ENCODE results near the gene LILRB4.
"Not testable (repeated sequence)": the region's sequence is repeated elsewhere in the genome, so short reads cannot be mapped to it uniquely, and the experiment has no call there.

The LILRB4 gene

DNA sequence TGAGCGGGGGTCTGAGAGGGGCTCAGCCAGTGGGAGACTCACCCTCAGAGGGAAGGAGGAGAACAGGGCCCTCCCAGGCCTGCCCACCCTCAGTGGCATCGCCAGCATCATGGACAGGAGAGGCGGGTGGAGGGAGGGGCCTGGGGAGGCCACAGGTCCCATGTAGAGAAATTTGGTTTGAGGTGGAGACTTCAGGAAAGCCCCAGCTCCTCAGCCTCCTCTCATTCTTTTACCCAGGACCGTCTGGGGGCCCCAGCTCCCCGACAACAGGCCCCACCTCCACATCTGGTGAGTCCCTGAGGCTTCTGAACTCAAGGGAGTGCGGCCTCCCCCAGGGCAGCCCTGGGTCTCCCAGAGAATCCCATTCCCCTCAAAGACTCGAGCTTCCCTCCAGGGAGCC lies 29.4 kb upstream of the LILRB4 start:
- no peak for DNase-seq (ENCODE audit: low spot score)
- Mint-ChIP-seq H3K36me3 (ENCODE audit: low read depth) (no peaks in the 10 kb centered on the region), H3K27ac (no peak overlapping the region), H3K9me3 (no peaks in the 10 kb centered on the region), H3K27me3 (ENCODE audit: low read depth) (peaks cover 9% of the 10 kb centered on the region), H3K4me3 (no peak overlapping the region), H3K4me1 (ENCODE audit: low read depth) (peaks cover 4% of the 10 kb centered on the region)

DNA sequence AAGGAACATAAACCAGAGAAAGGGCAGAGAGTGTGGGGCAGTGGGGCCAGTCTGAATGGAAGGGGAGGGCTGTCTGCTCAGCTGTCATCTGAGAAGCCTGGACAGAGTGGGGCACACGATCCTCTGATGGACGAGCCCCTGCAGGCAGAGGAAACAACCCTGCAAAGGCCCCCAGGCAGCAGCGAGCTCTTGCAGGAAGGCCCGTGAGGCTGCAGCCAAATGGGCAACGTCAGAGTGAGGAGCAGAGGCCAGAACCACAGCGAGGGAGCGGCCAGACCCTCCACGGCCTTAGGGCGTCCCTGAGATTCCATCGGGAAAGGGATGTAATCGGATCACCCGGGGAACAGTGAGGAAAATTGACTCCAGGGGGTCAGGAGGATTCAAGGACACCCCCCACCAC lies 26.7 kb upstream of the LILRB4 start:
- H3K27me3 Mint-ChIP-seq (ENCODE audit: low read depth); H3K27ac Mint-ChIP-seq; H3K4me3 Mint-ChIP-seq; H3K9me3 Mint-ChIP-seq; DNase-seq (ENCODE audit: low spot score); H3K36me3 Mint-ChIP-seq (ENCODE audit: low read depth); H3K4me1 Mint-ChIP-seq (ENCODE audit: low read depth): not testable (repeated sequence)

DNA sequence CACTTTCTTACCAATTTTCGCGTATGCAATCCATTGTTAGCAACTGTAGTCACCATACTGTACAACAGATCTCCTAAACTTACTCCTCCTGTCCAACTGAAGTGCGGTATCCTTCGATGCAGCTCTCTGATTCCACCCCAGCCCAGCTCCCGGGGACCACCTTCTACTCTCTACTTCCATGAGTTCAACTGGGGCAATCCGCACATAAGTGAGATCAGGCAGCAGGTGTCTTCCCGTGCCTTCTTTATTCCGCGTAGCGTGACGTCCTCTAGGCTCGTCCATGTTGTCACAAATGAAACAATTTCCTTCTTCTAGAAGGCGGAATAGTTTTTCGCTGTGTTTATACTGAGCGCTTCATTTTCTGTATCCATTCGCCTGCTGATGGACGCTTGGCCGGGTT lies 24.1 kb upstream of the LILRB4 start:
- Mint-ChIP-seq H3K4me3 (no peak overlapping the region), H3K9me3 (no peaks in the 10 kb centered on the region), H3K36me3 (ENCODE audit: low read depth) (no peaks in the 10 kb centered on the region), H3K27me3 (ENCODE audit: low read depth) (peaks cover 3% of the 10 kb centered on the region), H3K4me1 (ENCODE audit: low read depth) (no peaks in the 10 kb centered on the region), H3K27ac (no peak overlapping the region)
- no peak for DNase-seq (ENCODE audit: low spot score)

DNA sequence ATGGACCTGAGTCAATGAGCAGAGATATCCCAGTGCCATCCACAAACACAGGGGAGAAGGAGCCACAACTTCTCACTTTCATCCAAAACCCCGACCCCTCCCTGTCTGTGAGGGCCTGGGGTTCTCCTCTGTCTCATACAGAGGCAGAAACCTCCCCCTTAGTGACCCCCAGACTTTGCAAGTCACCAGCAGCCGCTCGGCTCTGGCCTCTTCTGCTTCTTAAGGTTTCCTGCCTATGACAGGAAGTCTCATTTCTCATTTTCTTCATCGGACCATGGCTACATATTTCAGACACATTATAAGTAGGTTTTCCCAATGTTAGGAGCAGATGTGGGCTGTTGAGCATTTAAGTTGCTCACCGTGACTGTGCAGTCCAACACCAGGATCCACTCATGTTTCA lies 19.8 kb upstream of the LILRB4 start:
- not testable (repeated sequence) for H3K4me1 Mint-ChIP-seq (ENCODE audit: low read depth); H3K9me3 Mint-ChIP-seq; H3K36me3 Mint-ChIP-seq (ENCODE audit: low read depth); DNase-seq (ENCODE audit: low spot score); H3K27ac Mint-ChIP-seq; H3K4me3 Mint-ChIP-seq; H3K27me3 Mint-ChIP-seq (ENCODE audit: low read depth)

DNA sequence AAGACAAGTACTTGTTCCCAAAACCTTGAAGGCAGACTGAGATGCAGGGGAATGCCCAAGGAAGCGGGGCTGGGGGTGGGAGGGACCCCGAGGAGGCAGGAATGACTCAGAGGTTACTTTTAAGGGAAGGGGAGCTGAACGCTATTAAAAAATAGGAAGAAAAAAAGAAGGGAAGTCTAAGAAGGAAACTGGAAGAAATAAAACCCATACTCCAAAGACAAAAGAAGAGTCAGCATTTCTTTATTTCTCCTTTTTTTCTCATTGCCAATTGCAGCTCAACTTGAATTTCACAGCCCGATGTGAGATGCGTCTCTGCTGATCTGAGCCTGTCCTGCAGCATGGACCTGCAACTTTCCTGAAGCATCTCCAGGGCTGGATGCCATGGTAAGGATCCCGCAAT lies 19.2 kb upstream of the LILRB4 start:
- H3K27ac Mint-ChIP-seq, H3K9me3 Mint-ChIP-seq: not testable (repeated sequence)

DNA sequence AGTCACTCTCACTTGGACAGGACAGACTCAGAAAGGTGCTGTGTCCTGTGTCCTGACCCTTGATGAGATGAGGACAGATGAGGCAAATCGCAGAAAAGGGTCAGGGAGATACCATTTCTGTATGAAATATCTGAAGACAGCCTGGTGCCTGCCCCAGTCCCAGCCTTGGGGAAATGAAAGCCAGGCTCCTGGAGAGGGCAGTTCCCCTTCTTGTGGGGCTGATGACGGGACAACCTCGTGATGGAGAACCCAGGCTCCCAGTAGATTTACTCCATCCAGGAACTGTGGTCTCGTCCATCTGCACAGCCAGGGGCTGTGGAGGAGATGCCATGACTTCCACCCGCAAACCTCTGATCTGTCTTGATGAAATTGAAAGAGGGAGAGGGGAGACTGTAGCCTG lies 18.7 kb upstream of the LILRB4 start:
- Mint-ChIP-seq H3K27me3 (ENCODE audit: low read depth) (peaks cover 3% of the 10 kb centered on the region), H3K4me1 (ENCODE audit: low read depth) (no peaks in the 10 kb centered on the region), H3K4me3 (no peak overlapping the region), H3K27ac (no peak overlapping the region), H3K9me3 (no peaks in the 10 kb centered on the region), H3K36me3 (ENCODE audit: low read depth) (no peaks in the 10 kb centered on the region)
- DNase-seq (ENCODE audit: low spot score): no peak

More for the DNA sequence above, 19.2 kb upstream of the LILRB4 start:
- not testable (repeated sequence) for H3K36me3 Mint-ChIP-seq (ENCODE audit: low read depth); H3K27me3 Mint-ChIP-seq (ENCODE audit: low read depth); H3K4me3 Mint-ChIP-seq; H3K4me1 Mint-ChIP-seq (ENCODE audit: low read depth); DNase-seq (ENCODE audit: low spot score)

DNA sequence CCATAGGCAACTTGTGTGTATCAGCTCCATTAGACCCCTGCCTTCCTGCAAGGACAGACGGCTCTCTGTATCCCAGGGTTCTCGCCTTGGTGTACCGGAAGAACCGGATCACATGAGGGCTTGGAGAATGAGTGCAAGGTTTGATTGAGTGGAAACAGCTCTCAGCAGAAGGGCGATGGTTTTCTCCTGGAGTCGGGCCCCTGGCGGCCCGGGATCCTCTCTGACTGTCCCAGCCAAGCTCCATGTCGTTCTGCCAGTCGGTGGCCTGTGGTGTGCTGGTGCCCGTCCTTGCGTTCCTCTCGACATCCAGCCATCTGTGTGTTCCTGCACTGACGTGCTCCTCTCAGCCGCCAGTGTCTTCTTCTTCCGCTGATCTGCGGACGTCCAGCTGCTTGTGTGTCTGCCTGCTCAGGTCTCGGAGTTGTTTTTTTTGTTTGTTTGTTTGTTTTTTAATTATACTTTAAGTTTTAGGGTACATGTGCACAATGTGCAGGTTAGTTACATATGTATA lies 16.4 kb upstream of the LILRB4 start:
- no peak for DNase-seq (ENCODE audit: low spot score)
- Mint-ChIP-seq H3K4me1 (ENCODE audit: low read depth) (no peaks in the 10 kb centered on the region), H3K27me3 (ENCODE audit: low read depth) (peaks cover 3% of the 10 kb centered on the region), H3K27ac (no peak overlapping the region), H3K36me3 (ENCODE audit: low read depth) (no peaks in the 10 kb centered on the region), H3K9me3 (no peaks in the 10 kb centered on the region), H3K4me3 (no peak overlapping the region)

DNA sequence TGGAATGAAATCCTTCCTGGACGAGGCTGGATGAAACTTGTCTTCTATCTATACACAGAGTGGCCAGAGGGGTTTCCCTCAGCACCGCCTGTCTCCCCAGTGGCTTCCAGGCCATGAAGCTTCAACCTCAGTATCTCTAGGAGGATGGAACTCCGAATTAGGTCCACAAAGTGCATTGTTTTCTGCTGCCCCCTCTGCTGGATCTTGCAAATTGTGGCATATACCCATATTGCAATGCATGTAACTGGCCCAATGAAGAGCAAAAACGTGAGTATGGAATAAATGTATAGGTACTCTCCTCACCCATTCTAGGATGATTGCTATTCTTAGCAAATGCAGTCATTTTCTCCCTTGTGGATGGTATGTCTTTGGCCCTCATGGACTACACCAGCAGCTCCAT lies 14.7 kb upstream of the LILRB4 start:
- no peak for DNase-seq (ENCODE audit: low spot score)
- Mint-ChIP-seq H3K27ac (no peak overlapping the region), H3K4me1 (ENCODE audit: low read depth) (no peaks in the 10 kb centered on the region), H3K27me3 (ENCODE audit: low read depth) (peaks cover 3% of the 10 kb centered on the region), H3K36me3 (ENCODE audit: low read depth) (no peaks in the 10 kb centered on the region), H3K9me3 (no peaks in the 10 kb centered on the region), H3K4me3 (no peak overlapping the region)

DNA sequence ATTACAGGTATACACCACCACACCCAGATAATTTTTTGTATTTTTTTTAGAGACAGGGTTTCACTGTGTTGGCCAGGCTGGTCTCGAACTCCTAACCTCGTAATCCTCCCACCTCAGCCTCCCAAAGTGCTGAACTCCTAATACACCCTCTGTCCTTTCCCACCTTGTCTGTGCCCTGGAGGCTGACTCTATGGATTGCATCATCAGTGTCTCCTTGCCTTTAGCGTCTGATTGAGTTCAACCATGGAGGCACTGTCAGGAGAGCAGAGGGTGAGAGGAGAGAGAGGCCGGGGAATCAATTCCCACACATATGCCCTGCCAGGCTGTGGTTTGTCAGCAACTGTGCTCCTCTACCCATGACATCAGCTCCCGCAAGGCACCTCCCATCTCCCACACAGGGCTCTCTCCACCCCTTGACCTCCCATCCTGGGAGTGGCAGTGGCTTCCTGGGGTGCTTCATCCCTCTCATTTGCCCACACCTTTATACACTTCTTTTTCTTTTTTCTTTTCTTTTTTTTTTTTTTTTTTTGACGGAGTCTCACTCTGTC lies 12.6 kb upstream of the LILRB4 start:
- no peaks in the 10 kb centered on the region for H3K9me3 Mint-ChIP-seq
- no peak for DNase-seq (ENCODE audit: low spot score)
- no peak overlapping the region for H3K4me3 Mint-ChIP-seq
- H3K27ac Mint-ChIP-seq: no peak overlapping the region
- no peaks in the 10 kb centered on the region for H3K36me3 Mint-ChIP-seq (ENCODE audit: low read depth)
- H3K4me1 Mint-ChIP-seq (ENCODE audit: low read depth): no peaks in the 10 kb centered on the region
- H3K27me3 Mint-ChIP-seq (ENCODE audit: low read depth): peaks cover 3% of the 10 kb centered on the region

DNA sequence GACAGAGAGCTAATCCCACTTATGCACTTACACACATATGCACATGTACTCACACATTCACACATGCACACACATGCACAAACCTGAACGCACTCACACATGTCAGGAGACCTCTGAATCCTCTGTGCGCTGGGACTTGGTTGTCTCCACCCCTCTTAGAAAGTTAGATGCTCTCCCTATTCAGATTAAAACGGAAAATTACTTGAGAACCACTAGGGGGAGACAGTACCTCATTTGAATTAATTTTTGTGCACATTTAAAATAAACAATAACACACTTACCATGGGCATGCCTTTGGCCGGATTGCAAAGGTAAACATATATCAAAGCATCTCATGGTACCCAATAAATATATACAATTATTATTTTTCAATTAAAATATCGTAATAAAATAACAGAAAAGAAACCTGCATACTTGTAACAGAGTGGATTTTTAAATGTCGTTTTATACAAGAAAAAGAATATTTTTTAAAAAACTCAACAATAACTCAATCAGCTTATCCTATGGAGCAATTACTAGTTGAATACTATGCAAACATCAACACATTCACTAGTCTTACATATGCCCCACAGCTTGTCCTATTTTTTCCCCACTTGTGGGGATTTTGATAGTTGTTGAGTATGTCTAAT lies 9.5 kb upstream of the LILRB4 start:
- H3K27me3 Mint-ChIP-seq (ENCODE audit: low read depth): peaks cover 5% of the 10 kb centered on the region
- no peaks in the 10 kb centered on the region for H3K9me3 Mint-ChIP-seq
- no peaks in the 10 kb centered on the region for H3K4me1 Mint-ChIP-seq (ENCODE audit: low read depth)
- H3K4me3 Mint-ChIP-seq: no peak overlapping the region
- no peak for DNase-seq (ENCODE audit: low spot score)
- no peak overlapping the region for H3K27ac Mint-ChIP-seq
- H3K36me3 Mint-ChIP-seq (ENCODE audit: low read depth): no peaks in the 10 kb centered on the region

DNA sequence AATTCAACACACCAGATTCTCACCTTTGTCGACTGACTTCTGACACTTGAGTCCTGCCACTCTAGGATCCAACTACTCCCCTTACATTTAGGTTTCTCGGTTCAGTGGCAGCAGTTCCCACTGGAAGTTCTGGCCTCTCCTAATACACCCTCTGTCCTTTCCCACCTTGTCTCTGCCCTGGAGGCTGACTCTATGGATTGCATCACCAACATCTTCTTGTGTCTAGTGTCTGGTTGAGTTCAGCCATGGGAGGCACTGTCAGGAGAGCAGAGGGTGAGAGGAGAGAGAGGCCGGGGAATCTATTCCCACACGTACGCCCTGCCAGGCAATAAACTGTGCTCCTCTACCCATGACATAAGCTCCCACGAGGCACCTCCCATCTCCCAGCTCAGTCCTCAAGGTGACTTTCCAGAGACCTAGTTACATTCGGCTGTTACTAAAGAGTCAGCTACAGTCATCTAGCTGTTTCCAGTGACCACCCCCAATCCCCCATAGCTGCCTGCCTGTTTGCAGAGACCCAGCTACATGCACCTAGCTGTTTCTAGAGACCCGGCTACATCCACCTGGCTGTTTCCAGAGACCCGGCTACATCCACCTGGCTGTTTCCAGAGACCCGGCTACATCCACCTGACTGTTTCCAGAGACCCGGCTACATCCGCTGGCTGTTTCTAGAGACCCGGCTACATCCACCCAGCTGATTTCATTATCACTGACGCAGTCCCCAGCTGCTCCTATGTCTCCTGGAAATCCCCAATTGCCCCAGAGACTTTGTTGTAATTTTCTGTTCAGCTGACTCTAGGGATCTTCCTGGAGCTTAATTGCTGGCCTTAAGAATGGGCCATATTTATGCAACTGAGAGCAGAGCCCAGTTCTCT lies 8.1 kb upstream of the LILRB4 start:
- Mint-ChIP-seq H3K27ac (no peak overlapping the region), H3K4me1 (ENCODE audit: low read depth) (no peaks in the 10 kb centered on the region), H3K27me3 (ENCODE audit: low read depth) (peaks cover 4% of the 10 kb centered on the region), H3K4me3 (no peak overlapping the region), H3K36me3 (ENCODE audit: low read depth) (no peaks in the 10 kb centered on the region), H3K9me3 (no peaks in the 10 kb centered on the region)
- no peak for DNase-seq (ENCODE audit: low spot score)

DNA sequence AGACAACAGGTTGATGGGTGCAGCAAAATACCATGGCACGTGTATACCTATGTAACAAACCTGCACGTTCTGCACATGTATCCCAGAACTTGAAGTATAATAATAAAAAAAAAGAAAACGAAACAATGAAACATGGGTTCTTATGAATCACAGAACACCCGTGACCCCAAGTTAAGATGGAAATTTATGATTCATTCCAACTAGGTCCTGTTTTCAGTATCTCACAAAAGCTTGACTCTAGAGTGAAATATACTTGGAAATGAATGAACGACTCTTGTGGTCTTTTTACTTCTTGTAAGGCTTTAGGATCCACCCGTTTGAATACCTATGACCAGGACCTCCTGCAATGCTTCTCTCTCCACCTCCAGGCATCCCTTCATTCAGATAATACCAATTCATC lies 3.5 kb upstream of the LILRB4 start:
- peaks cover 4% of the 10 kb centered on the region for H3K27me3 Mint-ChIP-seq (ENCODE audit: low read depth)
- no peak overlapping the region for H3K4me3 Mint-ChIP-seq
- DNase-seq (ENCODE audit: low spot score): no peak
- no peaks in the 10 kb centered on the region for H3K36me3 Mint-ChIP-seq (ENCODE audit: low read depth)
- H3K9me3 Mint-ChIP-seq: no peaks in the 10 kb centered on the region
- H3K4me1 Mint-ChIP-seq (ENCODE audit: low read depth): no peaks in the 10 kb centered on the region
- no peak overlapping the region for H3K27ac Mint-ChIP-seq

DNA sequence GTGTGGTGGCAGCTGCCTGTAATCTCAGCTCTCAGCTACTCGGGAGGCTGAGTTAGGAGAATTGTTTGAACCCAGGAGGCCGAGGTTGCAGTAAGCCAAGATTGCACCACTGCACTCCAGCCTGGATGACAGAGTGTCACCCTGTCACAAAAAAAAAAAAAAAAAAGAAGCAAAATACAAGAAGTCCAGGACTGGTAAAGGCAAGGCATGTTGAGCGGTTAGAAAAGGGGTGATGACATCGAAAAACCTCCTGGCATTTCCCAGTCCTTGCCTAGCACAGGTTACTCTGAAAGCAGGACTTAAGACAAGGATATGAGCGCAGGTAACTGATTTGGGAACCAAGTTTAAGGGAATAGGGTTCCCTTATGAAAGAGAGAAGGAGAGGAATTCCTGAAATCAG lies 2.5 kb upstream of the LILRB4 start:
- Mint-ChIP-seq H3K27ac (no peak overlapping the region), H3K27me3 (ENCODE audit: low read depth) (peaks cover 4% of the 10 kb centered on the region), H3K4me1 (ENCODE audit: low read depth) (no peaks in the 10 kb centered on the region), H3K36me3 (ENCODE audit: low read depth) (no peaks in the 10 kb centered on the region), H3K9me3 (no peaks in the 10 kb centered on the region), H3K4me3 (no peak overlapping the region)
- no peak for DNase-seq (ENCODE audit: low spot score)

DNA sequence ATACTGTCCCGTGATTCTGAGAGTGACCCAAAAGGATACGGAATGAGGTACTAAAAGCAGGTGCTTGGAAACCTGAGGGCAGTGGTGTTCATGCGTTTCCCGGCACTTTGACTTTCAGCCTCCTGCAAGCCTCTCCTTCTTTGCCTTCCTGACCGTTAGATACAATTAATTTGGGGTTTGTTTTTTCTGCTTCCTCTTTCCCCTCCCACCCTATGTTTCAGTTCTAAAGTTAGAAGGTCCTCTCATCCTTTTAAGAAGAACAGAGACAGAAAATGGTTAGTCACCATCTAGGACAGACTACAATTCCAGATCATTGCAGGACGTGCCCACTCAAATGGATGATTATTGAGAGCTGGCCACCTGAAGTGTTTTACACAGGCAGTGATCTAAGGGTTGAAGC lies 1.8 kb upstream of the LILRB4 start:
- H3K27me3 Mint-ChIP-seq (ENCODE audit: low read depth): peaks cover 2% of the 10 kb centered on the region
- H3K4me1 Mint-ChIP-seq (ENCODE audit: low read depth): no peaks in the 10 kb centered on the region
- H3K4me3 Mint-ChIP-seq: no peak overlapping the region
- DNase-seq (ENCODE audit: low spot score): no peak
- no peaks in the 10 kb centered on the region for H3K9me3 Mint-ChIP-seq
- H3K27ac Mint-ChIP-seq: no peak overlapping the region
- no peaks in the 10 kb centered on the region for H3K36me3 Mint-ChIP-seq (ENCODE audit: low read depth)
